ENCODE measurements around the gene TFF2.

DNA sequence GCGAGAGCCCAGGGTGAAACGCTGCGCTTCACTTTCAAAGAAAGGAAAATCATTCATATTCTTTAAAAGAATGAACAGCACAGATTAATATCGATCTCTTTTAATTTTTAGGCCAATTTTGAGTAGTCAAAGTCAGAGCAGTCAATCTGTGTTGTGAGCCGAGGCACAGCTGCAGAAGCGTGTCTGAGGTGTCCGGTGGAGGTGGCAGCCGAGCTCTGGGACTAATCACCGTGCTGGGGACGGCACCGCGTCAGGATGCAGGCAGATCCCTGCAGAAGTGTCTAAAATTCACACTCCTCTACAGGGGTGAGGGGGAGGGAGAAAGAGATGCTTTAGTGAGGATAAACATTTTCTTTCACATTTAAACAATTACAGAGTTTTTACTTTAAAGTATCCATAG lies 11.4 kb upstream of the TFF2 start:
- TF ChIP-seq CEBPB (IDR thresholded peaks at IDR 0.05): no peak
- no peak for TF ChIP-seq TAF1 (IDR thresholded peaks at IDR 0.05; ENCODE audit: low read depth)
- no peak for TF ChIP-seq EP300 (IDR thresholded peaks at IDR 0.05; ENCODE audit: borderline replicate concordance)
- no peak for TF ChIP-seq TCF12 (IDR thresholded peaks at IDR 0.05; ENCODE audit: low read depth)
- TF ChIP-seq RAD21 (IDR thresholded peaks at IDR 0.05; ENCODE audit: low read depth): no peak
- no peak for TF ChIP-seq YY1 (IDR thresholded peaks at IDR 0.05; ENCODE audit: low read depth)
- TF ChIP-seq ZBTB7A (IDR thresholded peaks at IDR 0.05; ENCODE audit: low read depth): no peak
- TF ChIP-seq, protein P1, sequence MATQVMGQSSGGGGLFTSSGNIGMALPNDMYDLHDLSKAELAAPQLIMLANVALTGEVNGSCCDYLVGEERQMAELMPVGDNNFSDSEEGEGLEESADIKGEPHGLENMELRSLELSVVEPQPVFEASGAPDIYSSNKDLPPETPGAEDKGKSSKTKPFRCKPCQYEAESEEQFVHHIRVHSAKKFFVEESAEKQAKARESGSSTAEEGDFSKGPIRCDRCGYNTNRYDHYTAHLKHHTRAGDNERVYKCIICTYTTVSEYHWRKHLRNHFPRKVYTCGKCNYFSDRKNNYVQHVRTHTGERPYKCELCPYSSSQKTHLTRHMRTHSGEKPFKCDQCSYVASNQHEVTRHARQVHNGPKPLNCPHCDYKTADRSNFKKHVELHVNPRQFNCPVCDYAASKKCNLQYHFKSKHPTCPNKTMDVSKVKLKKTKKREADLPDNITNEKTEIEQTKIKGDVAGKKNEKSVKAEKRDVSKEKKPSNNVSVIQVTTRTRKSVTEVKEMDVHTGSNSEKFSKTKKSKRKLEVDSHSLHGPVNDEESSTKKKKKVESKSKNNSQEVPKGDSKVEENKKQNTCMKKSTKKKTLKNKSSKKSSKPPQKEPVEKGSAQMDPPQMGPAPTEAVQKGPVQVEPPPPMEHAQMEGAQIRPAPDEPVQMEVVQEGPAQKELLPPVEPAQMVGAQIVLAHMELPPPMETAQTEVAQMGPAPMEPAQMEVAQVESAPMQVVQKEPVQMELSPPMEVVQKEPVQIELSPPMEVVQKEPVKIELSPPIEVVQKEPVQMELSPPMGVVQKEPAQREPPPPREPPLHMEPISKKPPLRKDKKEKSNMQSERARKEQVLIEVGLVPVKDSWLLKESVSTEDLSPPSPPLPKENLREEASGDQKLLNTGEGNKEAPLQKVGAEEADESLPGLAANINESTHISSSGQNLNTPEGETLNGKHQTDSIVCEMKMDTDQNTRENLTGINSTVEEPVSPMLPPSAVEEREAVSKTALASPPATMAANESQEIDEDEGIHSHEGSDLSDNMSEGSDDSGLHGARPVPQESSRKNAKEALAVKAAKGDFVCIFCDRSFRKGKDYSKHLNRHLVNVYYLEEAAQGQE (IDR thresholded peaks at IDR 0.05; ENCODE audit: low read depth): no peak
- TF ChIP-seq, protein P2, sequence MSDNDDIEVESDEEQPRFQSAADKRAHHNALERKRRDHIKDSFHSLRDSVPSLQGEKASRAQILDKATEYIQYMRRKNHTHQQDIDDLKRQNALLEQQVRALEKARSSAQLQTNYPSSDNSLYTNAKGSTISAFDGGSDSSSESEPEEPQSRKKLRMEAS (IDR thresholded peaks at IDR 0.05): no peak
- no peak for TF ChIP-seq EGR1 (IDR thresholded peaks at IDR 0.05)
- TF ChIP-seq NFIC (IDR thresholded peaks at IDR 0.05): no peak

Data from Ishikawa (cell line).